Measurements from ENCODE around the gene HOXC10. TPM values are rescaled to one million over a fixed set of nuclear protein-coding genes. Genes with fewer than 3 reads are reported as not detected.

HOXC10 gene
- total and polyA plus RNA-seq, 10 of the 15 experiments (the other 5 are each of a cell fraction or from before 2014, with no cell fraction given) = 0.59 TPM; not detected in 9

DNA sequence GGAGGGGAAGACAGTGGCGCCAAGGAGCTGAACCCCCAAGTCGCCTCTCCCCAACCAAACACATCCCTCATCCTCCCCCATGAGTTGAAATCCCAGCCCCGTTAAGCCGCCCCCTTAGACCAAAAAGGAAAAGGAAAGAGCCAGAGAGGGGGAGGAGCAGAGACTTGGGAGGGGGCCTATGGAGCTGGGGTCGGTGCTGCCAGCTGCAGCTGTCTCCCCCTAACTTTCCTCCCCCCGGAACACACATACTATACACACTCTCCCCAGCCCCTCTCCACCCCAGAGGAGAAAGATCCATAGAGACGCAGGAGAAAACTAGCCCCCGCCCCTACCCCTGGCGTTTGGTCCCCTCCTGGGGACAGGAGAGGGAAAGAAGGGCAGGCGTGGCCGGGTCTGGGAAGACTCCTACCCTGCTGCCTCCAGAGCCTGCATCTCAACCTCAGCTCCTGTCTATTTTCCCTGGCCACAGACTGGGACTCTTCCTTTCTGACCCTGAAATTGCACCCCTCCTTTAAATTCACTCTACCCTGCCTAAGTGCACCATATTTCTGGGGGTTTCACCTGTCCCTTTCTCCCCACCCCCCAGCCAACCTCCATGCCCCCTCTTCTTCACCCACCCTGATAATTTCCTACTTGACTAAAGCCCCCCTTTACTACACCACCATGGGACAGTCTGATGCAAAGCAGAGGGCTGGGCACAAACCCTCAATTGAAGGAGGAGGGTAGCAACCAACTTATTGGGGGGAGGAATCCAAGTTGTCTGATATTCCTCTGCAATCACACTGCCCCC, 13.4 kb downstream of the HOXC10 start:
- no peaks in the 10 kb centered on the region for H4K20me1 ChIP-seq (ENCODE audit: control insufficient read depth, insufficient read depth)
- in situ Hi-C loops (cut with MboI) = no loop called here
- SMC1A ChIA-PET (ENCODE audit: uncharacterized antibody, unreplicated experiment) = interaction anchor here (0.8 to 1.3 kb wide), 4 partner anchors 34 to 209 kb away, joined by 3 read pairs; partner anchors contain the start of gene HOXC5
- DNase-seq (ENCODE audit: low read depth, low spot score) = no peak
- TF ChIP-seq ZNF24 (IDR thresholded peaks at IDR 0.05) (no peak), EZH2 (IDR thresholded peaks at IDR 0.05; ENCODE audit: borderline replicate concordance, control insufficient read depth, low read depth, low read length) (peak; percentile 17; the same call in 1 of the 2 replicates)
- H3K27me3 ChIP-seq (replicated peaks in 1 of 2; ENCODE audit: control insufficient read depth in 2 of 2, insufficient read depth in 2 of 2, low read length in 1 of 2) = peaks cover 20 to 50% of the 10 kb centered on the region in 2 experiments
- H3K9me3 ChIP-seq (replicated peaks; ENCODE audit: control insufficient read depth, insufficient read depth, low read length) = no peaks in the 10 kb centered on the region
- H3K9ac ChIP-seq (ENCODE audit: control insufficient read depth, insufficient read depth, low read length) = no peak overlapping the region
- POLR2A ChIA-PET = interaction anchor here (0.6 kb wide), 2 partner anchors 12 to 20 kb away, joined by 3 to 6 read pairs; no protein-coding TSS in a partner anchor
- no peak overlapping the region for H3K27ac ChIP-seq (ENCODE audit: control insufficient read depth, insufficient read depth)
- RAD21 ChIA-PET (ENCODE audit: unreplicated experiment) = interaction anchor here (0.7 kb wide), 1 partner anchor 25 kb away, joined by 3 read pairs; no protein-coding TSS in a partner anchor
- ATAC-seq = no peak
- no TSS peak for BruUV-seq (replicated peaks)
- no peak for FAIRE-seq
- no peak overlapping the region for H3K4me3 ChIP-seq
- H3K4me1 ChIP-seq (ENCODE audit: control insufficient read depth, insufficient read depth, low read length) = peaks cover 7% of the 10 kb centered on the region
- no peaks in the 10 kb centered on the region for H3K36me3 ChIP-seq (ENCODE audit: control insufficient read depth in 2 of 2, insufficient read depth in 2 of 2, low read length in 1 of 2)
- intact Hi-C loops (cut with micrococcal nuclease; ENCODE audit: unreplicated experiment) = no loop called here
- CTCF ChIA-PET = interaction anchor here (1.0 to 4.2 kb wide), 9 partner anchors 9 to 233 kb away, joined by 3 to 20 read pairs (median 4); partner anchors contain the start of genes HOXC5 and SMUG1
- 6% methylated on average over 11 of the region's 11 CpGs for whole genome bisulfite sequencing (ENCODE audit: insufficient coverage, insufficient replicate concordance, low lambda C conversion rate, missing lambda C conversion rate)
- no peaks in the 10 kb centered on the region for H3K79me2 ChIP-seq (ENCODE audit: control insufficient read depth, insufficient read depth, low read length)
- no peak overlapping the region for H3K4me2 ChIP-seq (ENCODE audit: control insufficient read depth, insufficient read depth)
- H2AFZ ChIP-seq (ENCODE audit: control insufficient read depth, low read depth, low read length) = no peak overlapping the region

DNA sequence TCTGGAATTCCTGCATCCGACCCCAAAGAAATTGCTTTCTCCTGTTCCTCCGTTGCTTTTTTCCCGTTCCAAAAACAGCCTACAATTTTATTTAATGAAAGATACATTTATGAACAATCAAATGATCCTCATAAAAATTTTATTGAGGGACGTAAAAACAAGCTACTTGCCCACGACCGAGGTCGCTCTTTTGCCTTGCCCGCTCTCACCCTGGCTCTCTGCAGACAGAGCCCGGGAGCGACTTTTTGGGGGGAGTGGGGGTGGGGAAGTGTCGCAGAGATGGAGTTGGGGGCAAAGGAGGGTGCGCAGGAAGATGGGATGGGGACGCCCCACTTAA, 13.9 kb downstream of the HOXC10 start:
- Histone ChIP-seq H4K20me1 (ENCODE audit: control insufficient read depth, insufficient read depth) (no peaks in the 10 kb centered on the region), H3K4me1 (ENCODE audit: control insufficient read depth, insufficient read depth, low read length) (peaks cover 7% of the 10 kb centered on the region), H3K9me3 (replicated peaks; ENCODE audit: control insufficient read depth, insufficient read depth, low read length) (no peaks in the 10 kb centered on the region), H3K27ac (ENCODE audit: control insufficient read depth, insufficient read depth) (no peak overlapping the region), H3K4me2 (ENCODE audit: control insufficient read depth, insufficient read depth) (no peak overlapping the region), H3K79me2 (ENCODE audit: control insufficient read depth, insufficient read depth, low read length) (no peaks in the 10 kb centered on the region), H3K4me3 (no peak overlapping the region), H3K36me3 (ENCODE audit: control insufficient read depth in 2 of 2, insufficient read depth in 2 of 2, low read length in 1 of 2) (no peaks in the 10 kb centered on the region), H2AFZ (ENCODE audit: control insufficient read depth, low read depth, low read length) (no peak overlapping the region), H3K27me3 (replicated peaks in 1 of 2; ENCODE audit: control insufficient read depth in 2 of 2, insufficient read depth in 2 of 2, low read length in 1 of 2) (peaks cover 19 to 46% of the 10 kb centered on the region in 2 experiments), H3K9ac (ENCODE audit: control insufficient read depth, insufficient read depth, low read length) (no peak overlapping the region)
- no TSS peak for BruUV-seq (replicated peaks)
- intact Hi-C loops (cut with micrococcal nuclease; ENCODE audit: unreplicated experiment) = no loop called here
- FAIRE-seq (no peak), DNase-seq (ENCODE audit: low read depth, low spot score) (no peak), ATAC-seq (no peak)
- 17% methylated on average over 13 of the region's 13 CpGs for WGBS (ENCODE audit: insufficient coverage, insufficient replicate concordance, low lambda C conversion rate, missing lambda C conversion rate)
- in situ Hi-C loops (cut with MboI) = no loop called here
- ChIA-PET RAD21 (ENCODE audit: unreplicated experiment) (interaction anchor here (1.2 kb wide), 1 partner anchor 190 kb away, joined by 3 read pairs; the partner anchor contains the start of gene SMUG1), CTCF (interaction anchor here (1.6 to 4.2 kb wide), 6 partner anchors 34 to 216 kb away, joined by 4 to 20 read pairs (median 8); partner anchors contain the start of gene HOXC5), SMC1A (ENCODE audit: uncharacterized antibody, unreplicated experiment) (interaction anchor here (1.1 kb wide), 2 partner anchors 34 to 202 kb away, joined by 3 read pairs; partner anchors contain the start of gene HOXC5), POLR2A (interaction anchor here (0.6 kb wide), 2 partner anchors 12 to 19 kb away, joined by 3 to 6 read pairs; no protein-coding TSS in a partner anchor)
- TF ChIP-seq JUND (IDR thresholded peaks at IDR 0.05; ENCODE audit: low read depth, low read length) = no peak
- TF ChIP-seq RELA (IDR thresholded peaks at IDR 0.05; ENCODE audit: borderline replicate concordance, partially characterized antibody) = no peak
- TF ChIP-seq, protein P1, sequence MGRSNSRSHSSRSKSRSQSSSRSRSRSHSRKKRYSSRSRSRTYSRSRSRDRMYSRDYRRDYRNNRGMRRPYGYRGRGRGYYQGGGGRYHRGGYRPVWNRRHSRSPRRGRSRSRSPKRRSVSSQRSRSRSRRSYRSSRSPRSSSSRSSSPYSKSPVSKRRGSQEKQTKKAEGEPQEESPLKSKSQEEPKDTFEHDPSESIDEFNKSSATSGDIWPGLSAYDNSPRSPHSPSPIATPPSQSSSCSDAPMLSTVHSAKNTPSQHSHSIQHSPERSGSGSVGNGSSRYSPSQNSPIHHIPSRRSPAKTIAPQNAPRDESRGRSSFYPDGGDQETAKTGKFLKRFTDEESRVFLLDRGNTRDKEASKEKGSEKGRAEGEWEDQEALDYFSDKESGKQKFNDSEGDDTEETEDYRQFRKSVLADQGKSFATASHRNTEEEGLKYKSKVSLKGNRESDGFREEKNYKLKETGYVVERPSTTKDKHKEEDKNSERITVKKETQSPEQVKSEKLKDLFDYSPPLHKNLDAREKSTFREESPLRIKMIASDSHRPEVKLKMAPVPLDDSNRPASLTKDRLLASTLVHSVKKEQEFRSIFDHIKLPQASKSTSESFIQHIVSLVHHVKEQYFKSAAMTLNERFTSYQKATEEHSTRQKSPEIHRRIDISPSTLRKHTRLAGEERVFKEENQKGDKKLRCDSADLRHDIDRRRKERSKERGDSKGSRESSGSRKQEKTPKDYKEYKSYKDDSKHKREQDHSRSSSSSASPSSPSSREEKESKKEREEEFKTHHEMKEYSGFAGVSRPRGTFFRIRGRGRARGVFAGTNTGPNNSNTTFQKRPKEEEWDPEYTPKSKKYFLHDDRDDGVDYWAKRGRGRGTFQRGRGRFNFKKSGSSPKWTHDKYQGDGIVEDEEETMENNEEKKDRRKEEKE (IDR thresholded peaks at IDR 0.05) = no peak
- TF ChIP-seq POLR2A (IDR thresholded peaks at IDR 0.05; ENCODE audit: low read depth, low read length) = no peak
- TF ChIP-seq, protein P2, sequence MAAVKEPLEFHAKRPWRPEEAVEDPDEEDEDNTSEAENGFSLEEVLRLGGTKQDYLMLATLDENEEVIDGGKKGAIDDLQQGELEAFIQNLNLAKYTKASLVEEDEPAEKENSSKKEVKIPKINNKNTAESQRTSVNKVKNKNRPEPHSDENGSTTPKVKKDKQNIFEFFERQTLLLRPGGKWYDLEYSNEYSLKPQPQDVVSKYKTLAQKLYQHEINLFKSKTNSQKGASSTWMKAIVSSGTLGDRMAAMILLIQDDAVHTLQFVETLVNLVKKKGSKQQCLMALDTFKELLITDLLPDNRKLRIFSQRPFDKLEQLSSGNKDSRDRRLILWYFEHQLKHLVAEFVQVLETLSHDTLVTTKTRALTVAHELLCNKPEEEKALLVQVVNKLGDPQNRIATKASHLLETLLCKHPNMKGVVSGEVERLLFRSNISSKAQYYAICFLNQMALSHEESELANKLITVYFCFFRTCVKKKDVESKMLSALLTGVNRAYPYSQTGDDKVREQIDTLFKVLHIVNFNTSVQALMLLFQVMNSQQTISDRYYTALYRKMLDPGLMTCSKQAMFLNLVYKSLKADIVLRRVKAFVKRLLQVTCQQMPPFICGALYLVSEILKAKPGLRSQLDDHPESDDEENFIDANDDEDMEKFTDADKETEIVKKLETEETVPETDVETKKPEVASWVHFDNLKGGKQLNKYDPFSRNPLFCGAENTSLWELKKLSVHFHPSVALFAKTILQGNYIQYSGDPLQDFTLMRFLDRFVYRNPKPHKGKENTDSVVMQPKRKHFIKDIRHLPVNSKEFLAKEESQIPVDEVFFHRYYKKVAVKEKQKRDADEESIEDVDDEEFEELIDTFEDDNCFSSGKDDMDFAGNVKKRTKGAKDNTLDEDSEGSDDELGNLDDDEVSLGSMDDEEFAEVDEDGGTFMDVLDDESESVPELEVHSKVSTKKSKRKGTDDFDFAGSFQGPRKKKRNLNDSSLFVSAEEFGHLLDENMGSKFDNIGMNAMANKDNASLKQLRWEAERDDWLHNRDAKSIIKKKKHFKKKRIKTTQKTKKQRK (IDR thresholded peaks at IDR 0.05; ENCODE audit: low read depth, low read length) = no peak
- TF ChIP-seq SIX5 (IDR thresholded peaks at IDR 0.05; ENCODE audit: low read depth, low read length, severe bottlenecking) = no peak
- no peak for TF ChIP-seq HCFC1 (IDR thresholded peaks at IDR 0.05; ENCODE audit: low read length)
